ENCODE results near the gene WDR33. TPM values are rescaled to one million over a fixed set of nuclear protein-coding genes. Genes with fewer than 3 reads are reported as not detected.

WDR33 gene
- total RNA-seq, result 44.9 and 53.4 TPM in 2 replicates

GRCh38 chr2:127810619-127811396 lies at the start of gene WDR33:
TSS of gene WDR33 (minus strand) at chr2:127811171. CDS start at chr2:127770981, 40,190 bp downstream.

GRCh38 chr2:127701193-127701650 lies 109.7 kb downstream of the WDR33 start, which contains the start of gene SFT2D3:
TSS of gene SFT2D3 (plus strand) at chr2:127701497. CDS start at chr2:127701529, 32 bp downstream.

GRCh38 chr2:127675331-127676261 lies 135.4 kb downstream of the WDR33 start, which contains the start of gene LIMS2:
TSS of gene LIMS2 (minus strand) at chr2:127675530. CDS start at chr2:127675024, 506 bp downstream.

Small RNA genes lying within 50 kb of the gene (small RNA-seq; reads per million reads assigned to genes)
- not detected for gene RF00017
- gene RF00019, result not detected
- not detected for gene RNU6-395P
- 1.1 reads per million, percentile 24 among the genes with 10 or more reads in this experiment for gene RNY4P7

Other genes starting within 250 kb of the WDR33 start
- not detected in 2 replicates for gene GPR17, start 165.0 kb downstream of the WDR33 start, total RNA-seq
- gene LIMS2, start 135.6 kb downstream of the WDR33 start, total RNA-seq, result 11.2 and 11.8 TPM in 2 replicates
- 3.2 and 4.9 TPM in 2 replicates for gene SFT2D3, start 109.7 kb downstream of the WDR33 start, total RNA-seq
- gene POLR2D, start 47.0 kb upstream of the WDR33 start, total RNA-seq, result 33.6 and 35.0 TPM in 2 replicates
- gene AMMECR1L, start 74.8 kb upstream of the WDR33 start, total RNA-seq, result 18.8 and 20.9 TPM in 2 replicates
- 9.2 and 14.4 TPM in 2 replicates for gene SAP130, start 216.9 kb upstream of the WDR33 start, total RNA-seq